H1 (cell line): ENCODE results near the gene FERMT1. TPM values are rescaled to one million over a fixed set of nuclear protein-coding genes. Genes with fewer than 3 reads are reported as not detected.

ENCODE experiments used
- CTCF ChIA-PET: fragments of 300-600 bp; sonication (Branson Sonifier 250); formaldehyde crosslinking; loops from one replicate; lab custom pipeline; 2021; ENCODE audit not compliant: partially characterized antibody; lab: Charles Lee
- POLR2A ChIA-PET: fragments of 300-600 bp; sonication (Branson Sonifier 250); formaldehyde crosslinking; loops from one replicate; lab custom pipeline; 2021; ENCODE audit warnings: inconsistent platforms; ENCODE audit not compliant: partially characterized antibody; lab: Charles Lee
- DNase-seq, 2 experiments: peaks; one replicate each; pipeline versions ENCODE4 v3.0.0 to v3.0.0-alpha.2; 2010 to 2022; ENCODE audit warnings: low spot score in 2 of 2, low read depth in 1 of 2, mixed read lengths in 1 of 2
- FAIRE-seq: peaks from 2 replicates; lab custom pipeline; 2011; peaks lifted over from hg19 to GRCh38; lab: Jason Lieb, UNC
- H2AFZ ChIP-seq: 2 replicates; pipeline ENCODE4 v1.8.1; 2012; ENCODE audit warnings: low read length, inconsistent platforms
- H2AK5ac ChIP-seq: 2 replicates; pipeline ENCODE4 v1.6.1; 2013; ENCODE audit warnings: low read depth, low read length
- H2BK120ac ChIP-seq: replicated peaks from 2 replicates; pipeline ENCODE3; 2013; ENCODE audit warnings: low read depth, low read length, inconsistent platforms
- H2BK12ac ChIP-seq: 2 replicates; pipeline ENCODE4 v1.6.1; 2013; ENCODE audit warnings: low read depth, low read length
- H2BK15ac ChIP-seq: 2 replicates; pipeline ENCODE4 v1.6.1; 2013; ENCODE audit warnings: low read length
- H2BK20ac ChIP-seq: 2 replicates; pipeline ENCODE4 v1.6.1; 2013; ENCODE audit warnings: low read length
- H2BK5ac ChIP-seq: 2 replicates; pipeline ENCODE4 v1.6.1; 2013; ENCODE audit warnings: low read depth, low read length
- H3K14ac ChIP-seq: 2 replicates; pipeline ENCODE4 v1.6.1; 2013; ENCODE audit warnings: inconsistent platforms; ENCODE audit not compliant: insufficient read length
- H3K18ac ChIP-seq: 2 replicates; pipeline ENCODE4 v1.6.1; 2013; ENCODE audit warnings: low read length; ENCODE audit errors: extremely low read depth
- H3K23ac ChIP-seq: 2 replicates; pipeline ENCODE4 v1.6.1; 2013; ENCODE audit warnings: inconsistent platforms; ENCODE audit not compliant: insufficient read length
- H3K23me2 ChIP-seq: 2 replicates; pipeline ENCODE4 v1.6.1; 2013; ENCODE audit warnings: low read depth, low read length
- H3K27ac ChIP-seq: 2 replicates; pipeline ENCODE4 v1.6.1; 2011; ENCODE audit warnings: low read depth, low read length, inconsistent platforms
- H3K27me3 ChIP-seq, 4 experiments: replicated peaks in 1 of 4; 1 replicate in 1 of 4; 2 replicates in 3 of 4; pipeline versions ENCODE4 v1.6.1 to v1.8.1; 2011 to 2013; ENCODE audit warnings: low read length in 3 of 4, mild to moderate bottlenecking in 3 of 4, inconsistent platforms in 2 of 4, mixed read lengths in 2 of 4, moderate library complexity in 1 of 4; ENCODE audit not compliant: control insufficient read depth in 3 of 4, insufficient read depth in 3 of 4; ENCODE audit errors: extremely low read depth in 1 of 4
- H3K36me3 ChIP-seq, 4 experiments: 2 replicates each; pipeline versions ENCODE4 v1.6.1 to v1.8.1; 2011 to 2013; ENCODE audit warnings: mild to moderate bottlenecking in 4 of 4, low read length in 3 of 4, moderate library complexity in 2 of 4, control low read depth in 1 of 4, inconsistent platforms in 1 of 4; ENCODE audit not compliant: insufficient read depth in 4 of 4, control insufficient read depth in 2 of 4
- H3K4ac ChIP-seq: replicated peaks from 2 replicates; pipeline ENCODE3; 2013; ENCODE audit warnings: low read length, low read depth, mixed read lengths, inconsistent platforms; ENCODE audit not compliant: insufficient read length
- H3K4me1 ChIP-seq, 4 experiments: replicated peaks in 1 of 4; 1 replicate in 1 of 4; 2 replicates in 3 of 4; pipeline versions ENCODE4 v1.6.1 to v1.8.1; 2011 to 2013; ENCODE audit warnings: low read length in 3 of 4, inconsistent platforms in 2 of 4, mixed read lengths in 1 of 4; ENCODE audit not compliant: insufficient read depth in 4 of 4, control insufficient read depth in 3 of 4
- H3K4me2 ChIP-seq, 2 experiments: 2 replicates each; pipeline versions ENCODE4 v1.6.1 to v1.8.1; 2011 to 2013; ENCODE audit warnings: low read depth in 2 of 2, low read length in 2 of 2, control low read depth in 1 of 2, inconsistent platforms in 1 of 2, mild to moderate bottlenecking in 1 of 2; ENCODE audit not compliant: insufficient read depth in 1 of 2
- H3K4me3 ChIP-seq, 4 experiments: fragments of 200-600, 300-600 bp in 1 of 4; sonication (generic), shearing (Covaris generic), sonication (Bioruptor Twin) in 1 of 4; 2 replicates each; pipeline versions ENCODE4 v1.5.1 to v1.8.1; 2011 to 2016; ENCODE audit warnings: low read length in 4 of 4, low read depth in 3 of 4, control low read depth in 2 of 4, inconsistent platforms in 2 of 4, mild to moderate bottlenecking in 2 of 4, mixed read lengths in 1 of 4, moderate library complexity in 1 of 4; ENCODE audit not compliant: insufficient read depth in 2 of 4; ENCODE audit errors: extremely low read depth in 1 of 4
- H3K56ac ChIP-seq: replicated peaks from 2 replicates; pipeline ENCODE3; 2013; ENCODE audit warnings: low read depth, mild to moderate bottlenecking, mixed read lengths, low read length, inconsistent platforms; ENCODE audit not compliant: insufficient read length
- H3K79me1 ChIP-seq: 2 replicates; pipeline ENCODE4 v1.6.1; 2013; ENCODE audit warnings: low read depth, low read length, control low read depth
- H3K79me2 ChIP-seq, 2 experiments: 2 replicates each; pipeline versions ENCODE4 v1.6.1 to v1.8.1; 2012 to 2013; ENCODE audit warnings: low read length in 2 of 2, mild to moderate bottlenecking in 2 of 2, inconsistent platforms in 1 of 2; ENCODE audit not compliant: insufficient read depth in 2 of 2, control insufficient read depth in 1 of 2
- H3K9ac ChIP-seq, 4 experiments: replicated peaks in 1 of 4; 1 replicate in 1 of 4; 2 replicates in 3 of 4; pipeline versions ENCODE4 v1.6.1 to v1.8.1; 2011 to 2013; ENCODE audit warnings: low read depth in 3 of 4, low read length in 3 of 4, control low read depth in 2 of 4, mild to moderate bottlenecking in 2 of 4, moderate library complexity in 2 of 4, inconsistent platforms in 1 of 4; ENCODE audit errors: extremely low read depth in 1 of 4
- H3K9me3 ChIP-seq, 2 experiments: 2 replicates each; pipeline versions ENCODE4 v1.6.1 to v1.8.1; 2012 to 2013; ENCODE audit warnings: mild to moderate bottlenecking in 2 of 2, moderate library complexity in 2 of 2, control low read depth in 1 of 2, inconsistent platforms in 1 of 2, low read depth in 1 of 2, low read length in 1 of 2, mixed read lengths in 1 of 2; ENCODE audit not compliant: insufficient read depth in 2 of 2
- H4K20me1 ChIP-seq, 2 experiments: replicated peaks in 1 of 2; 2 replicates each; pipeline versions ENCODE3 to v1.8.1; 2011 to 2013; ENCODE audit warnings: inconsistent platforms in 2 of 2, low read length in 2 of 2, mild to moderate bottlenecking in 1 of 2; ENCODE audit not compliant: insufficient read depth in 2 of 2, control insufficient read depth in 1 of 2
- H4K5ac ChIP-seq: 2 replicates; pipeline ENCODE4 v1.6.1; 2013; ENCODE audit warnings: low read length, low read depth, mixed read lengths, inconsistent platforms; ENCODE audit not compliant: insufficient read length
- H4K8ac ChIP-seq: 2 replicates; pipeline ENCODE4 v1.8.0; 2013; ENCODE audit warnings: mild to moderate bottlenecking, moderate library complexity, low read length, inconsistent platforms; ENCODE audit not compliant: insufficient read depth; ENCODE audit errors: extremely low read depth
- H4K91ac ChIP-seq: replicated peaks from 2 replicates; pipeline ENCODE3; 2013; ENCODE audit warnings: low read length, mixed read lengths, inconsistent platforms; ENCODE audit not compliant: insufficient read length
- HDAC2 ChIP-seq, 2 experiments: fragments of 300-600 bp in 1 of 2; sonication (generic) in 1 of 2; IDR thresholded peaks; 2 replicates each; pipeline ENCODE4 v1.6.1; 2011 to 2012; ENCODE audit warnings: low read depth in 2 of 2, low read length in 2 of 2, mild to moderate bottlenecking in 2 of 2, moderate library complexity in 2 of 2, borderline replicate concordance in 1 of 2, inconsistent platforms in 1 of 2
- KDM1A ChIP-seq: fragments of 200-600, 300-600 bp; sonication (generic); IDR thresholded peaks from 2 replicates; pipeline ENCODE4 v1.7.1; 2016; ENCODE audit warnings: mild to moderate bottlenecking, low read length, borderline replicate concordance
- KDM5A ChIP-seq: fragments of 200-600 bp; IDR thresholded peaks from 2 replicates; pipeline ENCODE4 v1.7.1; 2012; ENCODE audit warnings: mild to moderate bottlenecking, low read length, inconsistent platforms, mixed read lengths
- SP1 ChIP-seq: IDR thresholded peaks from 2 replicates; pipeline ENCODE4 v1.6.1; 2011; ENCODE audit warnings: low read depth, low read length
- ZNF274 ChIP-seq: IDR thresholded peaks from 2 replicates; pipeline ENCODE4 v1.7.0; 2012; ENCODE audit warnings: low read length, borderline replicate concordance; ENCODE audit errors: extremely low read depth
- WGBS, 2 experiments: shearing (Covaris generic) in 1 of 2; methylation state at CpG; one replicate each; pipeline versions ENCODE4 v1.1.6 to v1.1.7; 2013 to 2015; ENCODE audit warnings: low lambda C conversion rate in 2 of 2, mixed read lengths in 2 of 2, inconsistent platforms in 1 of 2, low coverage in 1 of 2, missing lambda C conversion rate in 1 of 2; ENCODE audit not compliant: insufficient replicate concordance in 2 of 2, insufficient coverage in 1 of 2, insufficient read length in 1 of 2; ENCODE audit errors: extremely low coverage in 1 of 2, missing lambda C conversion rate in 1 of 2; 5-methylcytosine and 5-hydroxymethylcytosine counted together
- polyA plus RNA-seq, 7 experiments: library from polyadenylated mRNA; depleted of rRNA in 3 of 7; stranded (reverse) in 5 of 7; unstranded in 2 of 7; fragments of >200 nt in 5 of 7; fragments of 200-250 nt in 2 of 7; gene quantifications; 1 replicate in 5 of 7; 2 replicates in 1 of 7; 4 replicates in 1 of 7; pipeline versions ENCODE4 v1.2.1 to v1.2.3, GENCODE V29; 2011 to 2013; ENCODE audit warnings: missing spikeins in 2 of 7, mixed read lengths in 2 of 7
- total RNA-seq: library from RNA; stranded (reverse); fragmentation: NEBNext Ultra II Directional; extraction: Animal tissue kit (Norgen Biotek cat#: 25700); gene quantifications from 2 replicates; pipeline ENCODE4 v1.2.1, GENCODE V29; 2021
- TF ChIP-seq, protein P1 (sequence below): IDR thresholded peaks from 2 replicates; pipeline ENCODE4 v1.6.1; 2011; ENCODE audit warnings: low read depth, mild to moderate bottlenecking, low read length; ENCODE audit not compliant: insufficient read depth

The FERMT1 gene
- total and polyA plus RNA-seq, 2 of the 8 experiments (the other 6 are each of a cell fraction or from before 2014, with no cell fraction given): 4.2 to 17.8 TPM

DNA sequence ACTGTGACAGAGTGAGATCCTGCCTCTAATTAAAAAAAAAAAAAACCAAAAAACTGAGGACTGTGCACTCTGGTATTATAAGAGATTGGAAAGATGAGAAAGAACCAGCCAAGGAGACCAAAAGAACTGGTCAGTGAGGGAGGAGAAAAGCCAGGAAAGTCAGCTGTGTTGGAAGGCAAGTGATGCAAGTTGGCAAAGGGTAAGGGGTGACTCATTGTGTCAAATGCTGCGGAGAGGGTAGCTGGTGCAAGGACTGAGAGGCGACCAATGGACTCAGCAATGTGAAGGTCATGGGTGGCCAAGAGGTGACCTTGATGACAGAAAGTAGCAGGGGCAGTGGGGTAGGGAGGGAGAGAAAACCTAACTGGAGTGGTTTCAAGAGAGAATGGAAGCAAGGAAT lies 41.6 kb downstream of the FERMT1 start:
- DNase-seq: no peak
- no peak overlapping the region for H2BK120ac ChIP-seq
- no peaks in the 10 kb centered on the region for H3K4me1 ChIP-seq
- H4K91ac ChIP-seq: no peak overlapping the region
- no peak overlapping the region for H3K56ac ChIP-seq
- CTCF ChIA-PET: no interaction called here
- TF ChIP-seq ZNF274 (no peak), KDM1A (no peak), SP1 (no peak), HDAC2 (IDR thresholded peaks at IDR 0.05; ENCODE audit: borderline replicate concordance in 1 of 2, low read depth in 2 of 2, low read length in 2 of 2) (no peak), KDM5A (no peak)
- TF ChIP-seq, protein P1, sequence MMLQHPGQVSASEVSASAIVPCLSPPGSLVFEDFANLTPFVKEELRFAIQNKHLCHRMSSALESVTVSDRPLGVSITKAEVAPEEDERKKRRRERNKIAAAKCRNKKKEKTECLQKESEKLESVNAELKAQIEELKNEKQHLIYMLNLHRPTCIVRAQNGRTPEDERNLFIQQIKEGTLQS: no peak
- no peak overlapping the region for H3K23ac ChIP-seq
- no peak overlapping the region for H2BK20ac ChIP-seq
- H3K27ac ChIP-seq: no peak overlapping the region
- no peak overlapping the region for H3K4me2 ChIP-seq
- POLR2A ChIA-PET: no interaction called here
- H3K4ac ChIP-seq: no peak overlapping the region
- H2AK5ac ChIP-seq: no peak overlapping the region
- 81% methylated on average over 2 of the region's 2 CpGs; no CpG with 5 or more reads in 1 of the 2 experiments for WGBS, 2 experiments
- no peak overlapping the region for H3K14ac ChIP-seq
- no peak overlapping the region for H2AFZ ChIP-seq
- no peaks in the 10 kb centered on the region for H3K9me3 ChIP-seq
- no peak overlapping the region for H4K8ac ChIP-seq
- peaks cover 10 to 16% (median 12%) of the 10 kb centered on the region in 4 experiments; a peak in 6 of 8 replicates for H3K36me3 ChIP-seq
- H4K5ac ChIP-seq: no peak overlapping the region
- peaks cover 0 to 4% of the 10 kb centered on the region in 2 experiments for H4K20me1 ChIP-seq
- H3K79me2 ChIP-seq: 0 out of 4 replicates have a peak, but pooled peaks cover 0 to 3% of the 10 kb centered on the region in 2 experiments
- no peak overlapping the region for H2BK5ac ChIP-seq
- H3K23me2 ChIP-seq: no peaks in the 10 kb centered on the region
- no peak overlapping the region for H3K18ac ChIP-seq
- no peak for FAIRE-seq
- no peaks in the 10 kb centered on the region for H3K79me1 ChIP-seq
- H3K27me3 ChIP-seq: no peaks in the 10 kb centered on the region
- H2BK15ac ChIP-seq: no peak overlapping the region
- no peak overlapping the region for H2BK12ac ChIP-seq
- no peak overlapping the region for H3K9ac ChIP-seq
- H3K4me3 ChIP-seq: no peak overlapping the region
